ENCODE measurements around the gene TGFBR2. TPM values are rescaled to one million over a fixed set of nuclear protein-coding genes. Genes with fewer than 3 reads are reported as not detected.

TGFBR2 gene
- total and polyA plus RNA-seq, 10 of the 15 experiments (the other 5 are each of a cell fraction or from before 2014, with no cell fraction given): 0.02 to 0.98 (median 0.18) TPM; not detected in 1

- H3K4me1 ChIP-seq (ENCODE audit: control insufficient read depth, insufficient read depth, low read length): no peaks in the 10 kb centered on the region; the same call in 1 of the 2 replicates
- H3K27me3 ChIP-seq (replicated peaks in 1 of 2; ENCODE audit: control insufficient read depth in 2 of 2, insufficient read depth in 2 of 2, low read length in 1 of 2): no peaks in the 10 kb centered on the region
- ATAC-seq (no peak), DNase-seq (ENCODE audit: low read depth, low spot score) (no peak), FAIRE-seq (no peak)
- no peak overlapping the region for H3K4me2 ChIP-seq (ENCODE audit: control insufficient read depth, insufficient read depth)
- SMC1A ChIA-PET (ENCODE audit: uncharacterized antibody, unreplicated experiment): no interaction called here
- H3K9ac ChIP-seq (ENCODE audit: control insufficient read depth, insufficient read depth, low read length): no peak overlapping the region
- no TSS peak for BruUV-seq (replicated peaks)
- POLR2A ChIA-PET: no interaction called here
- in situ Hi-C loops (cut with MboI) (no loop called here), intact Hi-C loops (cut with micrococcal nuclease; ENCODE audit: unreplicated experiment) (no loop called here)
- H3K27ac ChIP-seq (ENCODE audit: control insufficient read depth, insufficient read depth): no peak overlapping the region
- TF ChIP-seq GATAD2B (conservative IDR thresholded peaks at IDR 0.05; ENCODE audit: low read depth) (no peak), ZNF384 (IDR thresholded peaks at IDR 0.05; ENCODE audit: borderline replicate concordance, low read depth, low read length) (no peak), SUPT20H (IDR thresholded peaks at IDR 0.05; ENCODE audit: borderline replicate concordance, control insufficient read depth, low read depth, low read length) (no peak), HDAC2 (IDR thresholded peaks at IDR 0.05) (no peak), NFIC (IDR thresholded peaks at IDR 0.05; ENCODE audit: low read depth, low read length) (no peak), IRF5 (IDR thresholded peaks at IDR 0.05; ENCODE audit: borderline replicate concordance) (no peak)
- no peak overlapping the region for H2AFZ ChIP-seq (ENCODE audit: control insufficient read depth, low read depth, low read length)
- no peaks in the 10 kb centered on the region for H3K79me2 ChIP-seq (ENCODE audit: control insufficient read depth, insufficient read depth, low read length)
- RAD21 ChIA-PET (ENCODE audit: unreplicated experiment): no interaction called here
- WGBS (ENCODE audit: insufficient coverage, insufficient replicate concordance, low lambda C conversion rate, missing lambda C conversion rate): 9% methylated on average over 4 of the region's 4 CpGs
- CTCF ChIA-PET: no interaction called here
- no peaks in the 10 kb centered on the region for H3K36me3 ChIP-seq (ENCODE audit: control insufficient read depth in 2 of 2, insufficient read depth in 2 of 2, low read length in 1 of 2)
- no peak overlapping the region for H3K4me3 ChIP-seq
- no peaks in the 10 kb centered on the region for H4K20me1 ChIP-seq (ENCODE audit: control insufficient read depth, insufficient read depth)
- H3K9me3 ChIP-seq (replicated peaks; ENCODE audit: control insufficient read depth, insufficient read depth, low read length): no peaks in the 10 kb centered on the region
Measured at GRCh38 chr3:30672287-30672735, 65.9 kb downstream of the TGFBR2 start.

- ChIA-PET CTCF (no interaction called here), RAD21 (ENCODE audit: unreplicated experiment) (no interaction called here), POLR2A (no interaction called here), SMC1A (ENCODE audit: uncharacterized antibody, unreplicated experiment) (no interaction called here)
- Histone ChIP-seq H3K4me3 (no peak overlapping the region), H3K9me3 (replicated peaks; ENCODE audit: control insufficient read depth, insufficient read depth, low read length) (no peaks in the 10 kb centered on the region; the same call in 2 of the 3 replicates), H3K9ac (ENCODE audit: control insufficient read depth, insufficient read depth, low read length) (no peak overlapping the region), H2AFZ (ENCODE audit: control insufficient read depth, low read depth, low read length) (no peak overlapping the region), H3K79me2 (ENCODE audit: control insufficient read depth, insufficient read depth, low read length) (no peaks in the 10 kb centered on the region), H3K4me2 (ENCODE audit: control insufficient read depth, insufficient read depth) (no peak overlapping the region), H3K36me3 (ENCODE audit: control insufficient read depth in 2 of 2, insufficient read depth in 2 of 2, low read length in 1 of 2) (no peaks in the 10 kb centered on the region), H4K20me1 (ENCODE audit: control insufficient read depth, insufficient read depth) (no peaks in the 10 kb centered on the region), H3K27me3 (replicated peaks in 1 of 2; ENCODE audit: control insufficient read depth in 2 of 2, insufficient read depth in 2 of 2, low read length in 1 of 2) (no peaks in the 10 kb centered on the region), H3K4me1 (ENCODE audit: control insufficient read depth, insufficient read depth, low read length) (no peaks in the 10 kb centered on the region; the same call in 1 of the 2 replicates), H3K27ac (ENCODE audit: control insufficient read depth, insufficient read depth) (no peak overlapping the region)
- TF ChIP-seq SP1 (IDR thresholded peaks at IDR 0.05; ENCODE audit: low read depth, low read length) (no peak), CREM (IDR thresholded peaks at IDR 0.05; ENCODE audit: low read depth) (no peak), RB1 (IDR thresholded peaks at IDR 0.05; ENCODE audit: borderline replicate concordance) (no peak)
- DNase-seq (ENCODE audit: low read depth, low spot score) (no peak), ATAC-seq (no peak), FAIRE-seq (no peak)
- no TSS peak for BruUV-seq (replicated peaks)
- 64% methylated on average over 4 of the region's 4 CpGs for WGBS (ENCODE audit: insufficient coverage, insufficient replicate concordance, low lambda C conversion rate, missing lambda C conversion rate)
- intact Hi-C loops (cut with micrococcal nuclease; ENCODE audit: unreplicated experiment) (no loop called here), in situ Hi-C loops (cut with MboI) (no loop called here)
Measured at GRCh38 chr3:30672959-30673358, 66.6 kb downstream of the TGFBR2 start.
